Trophoblast cell (in vitro differentiated cells and primary cell): ENCODE results near the gene PI4K2B.
"Not testable (repeated sequence)": the region's sequence is repeated elsewhere in the genome, so short reads cannot be mapped to it uniquely, and the experiment has no call there.

Source experiments
- DNase-seq, 2 donors: peaks; one replicate each; pipeline ENCODE4 v3.0.0-alpha.2; 2016
- H2AFZ ChIP-seq: 2 replicates; pipeline ENCODE4 v1.6.1; 2013; ENCODE audit warnings: low read length, moderate library complexity, mild to moderate bottlenecking; ENCODE audit not compliant: insufficient read depth, poor library complexity
- H2AK5ac ChIP-seq: 2 replicates; pipeline ENCODE4 v1.6.1; 2013; ENCODE audit warnings: mild to moderate bottlenecking, low read length
- H2BK120ac ChIP-seq: 2 replicates; pipeline ENCODE4 v1.6.1; 2013; ENCODE audit warnings: low read length, mild to moderate bottlenecking, moderate library complexity; ENCODE audit not compliant: insufficient read depth, poor library complexity
- H2BK12ac ChIP-seq: 2 replicates; pipeline ENCODE4 v1.6.1; 2013; ENCODE audit warnings: mild to moderate bottlenecking, low read length, moderate library complexity
- H2BK5ac ChIP-seq: 2 replicates; pipeline ENCODE4 v1.6.1; 2013; ENCODE audit warnings: low read length, low read depth, moderate library complexity, mild to moderate bottlenecking; ENCODE audit not compliant: poor library complexity
- H3K14ac ChIP-seq: 2 replicates; pipeline ENCODE4 v1.6.1; 2013; ENCODE audit warnings: mild to moderate bottlenecking, low read length
- H3K18ac ChIP-seq: 2 replicates; pipeline ENCODE4 v1.6.1; 2013; ENCODE audit warnings: mild to moderate bottlenecking, low read length
- H3K23ac ChIP-seq: 2 replicates; pipeline ENCODE4 v1.6.1; 2013; ENCODE audit warnings: low read length
- H3K27ac ChIP-seq: 2 replicates; pipeline ENCODE4 v1.5.1; 2013; ENCODE audit warnings: low read depth, mild to moderate bottlenecking, inconsistent platforms, low read length, moderate library complexity
- H3K27me3 ChIP-seq: 2 replicates; pipeline ENCODE4 v1.6.1; 2013; ENCODE audit warnings: inconsistent platforms, mild to moderate bottlenecking, low read length, moderate library complexity; ENCODE audit not compliant: insufficient read depth
- H3K36me3 ChIP-seq, 2 experiments: 1 replicate in 1 of 2; 2 replicates in 1 of 2; pipeline ENCODE4 v1.6.1; 2013; ENCODE audit warnings: low read length in 2 of 2, mild to moderate bottlenecking in 2 of 2, moderate library complexity in 1 of 2; ENCODE audit not compliant: insufficient read depth in 2 of 2, control insufficient read depth in 1 of 2
- H3K4ac ChIP-seq: 2 replicates; pipeline ENCODE4 v1.6.1; 2013; ENCODE audit warnings: low read depth, mild to moderate bottlenecking, low read length, moderate library complexity
- H3K4me1 ChIP-seq, 2 experiments: 1 replicate in 1 of 2; 2 replicates in 1 of 2; pipeline ENCODE4 v1.6.1; 2013; ENCODE audit warnings: low read length in 2 of 2, mild to moderate bottlenecking in 2 of 2, moderate library complexity in 1 of 2; ENCODE audit not compliant: insufficient read depth in 2 of 2, control insufficient read depth in 1 of 2
- H3K4me2 ChIP-seq: 2 replicates; pipeline ENCODE4 v1.6.1; 2013; ENCODE audit warnings: inconsistent platforms, mild to moderate bottlenecking, low read length, moderate library complexity
- H3K4me3 ChIP-seq: 2 replicates; pipeline ENCODE4 v1.5.1; 2013; ENCODE audit warnings: mild to moderate bottlenecking, low read depth, low read length, inconsistent platforms
- H3K79me1 ChIP-seq: one replicate; pipeline ENCODE4 v1.6.1; 2013; ENCODE audit warnings: low read length
- H3K79me2 ChIP-seq: 2 replicates; pipeline ENCODE4 v1.6.1; 2013; ENCODE audit warnings: low read length, mild to moderate bottlenecking; ENCODE audit not compliant: control insufficient read depth, insufficient read depth, poor library complexity
- H3K9ac ChIP-seq: 2 replicates; pipeline ENCODE4 v1.6.1; 2013; ENCODE audit warnings: mild to moderate bottlenecking, low read length
- H3K9me3 ChIP-seq: 2 replicates; pipeline ENCODE4 v1.6.1; 2013; ENCODE audit warnings: low read depth, mild to moderate bottlenecking, control low read depth, inconsistent platforms, low read length; ENCODE audit not compliant: insufficient read depth
- H4K12ac ChIP-seq: 2 replicates; pipeline ENCODE4 v1.6.1; 2013; ENCODE audit warnings: low read depth, mild to moderate bottlenecking, low read length, moderate library complexity
- H4K8ac ChIP-seq: 2 replicates; pipeline ENCODE4 v1.6.1; 2013; ENCODE audit warnings: low read depth, mild to moderate bottlenecking, low read length, moderate library complexity
- H4K91ac ChIP-seq: one replicate; pipeline ENCODE4 v1.6.1; 2013; ENCODE audit warnings: low read depth, mild to moderate bottlenecking, low read length, moderate library complexity
- WGBS: extraction: QIAGEN DNeasy Blood & Tissue Kit; methylation state at CpG from one replicate; pipeline ENCODE4 v1.1.7; 2013; ENCODE audit warnings: missing lambda C conversion rate; ENCODE audit not compliant: insufficient read length, insufficient coverage; ENCODE audit errors: extremely low coverage; 5-methylcytosine and 5-hydroxymethylcytosine counted together

PI4K2B gene

GRCh38 chr4:25239528-25239927 lies 5.7 kb downstream of the PI4K2B start:
- not testable (repeated sequence) for H3K9ac ChIP-seq, H2AFZ ChIP-seq, H3K27me3 ChIP-seq, H4K91ac ChIP-seq, H2BK5ac ChIP-seq, H3K79me1 ChIP-seq, H3K27ac ChIP-seq, H3K9me3 ChIP-seq, H3K18ac ChIP-seq, H3K79me2 ChIP-seq, DNase-seq, H4K8ac ChIP-seq, H3K4me2 ChIP-seq, H3K36me3 ChIP-seq, H2BK12ac ChIP-seq, H3K23ac ChIP-seq, H2AK5ac ChIP-seq, H4K12ac ChIP-seq, H3K4me3 ChIP-seq, H2BK120ac ChIP-seq, H3K14ac ChIP-seq
- H3K4me1 ChIP-seq: peaks cover 2 to 10% of the 10 kb centered on the region in 2 experiments
- H3K4ac ChIP-seq: peak overlapping the region; percentile 33
- no CpG with 5 or more reads among the region's 15 CpGs for whole genome bisulfite sequencing

GRCh38 chr4:25240754-25241210 lies 6.9 kb downstream of the PI4K2B start:
- H3K4me3 ChIP-seq, H3K9me3 ChIP-seq, H3K18ac ChIP-seq, H2AFZ ChIP-seq, H2BK120ac ChIP-seq, H2BK12ac ChIP-seq, H3K27me3 ChIP-seq, H2AK5ac ChIP-seq, DNase-seq, H3K79me1 ChIP-seq, H4K12ac ChIP-seq, H2BK5ac ChIP-seq, H3K9ac ChIP-seq, H3K27ac ChIP-seq, H3K36me3 ChIP-seq, H3K79me2 ChIP-seq, H3K4me2 ChIP-seq, H3K14ac ChIP-seq, H4K91ac ChIP-seq, H3K23ac ChIP-seq, H4K8ac ChIP-seq, H3K4ac ChIP-seq: not testable (repeated sequence)
- no CpG with 5 or more reads among the region's 1 CpG for WGBS
- H3K4me1 ChIP-seq: peaks cover 2 to 10% of the 10 kb centered on the region in 2 experiments

GRCh38 chr4:25242195-25242594 lies 8.4 kb downstream of the PI4K2B start:
- not testable (repeated sequence) for H3K14ac ChIP-seq, H3K23ac ChIP-seq, H3K9me3 ChIP-seq, H2AFZ ChIP-seq, H4K8ac ChIP-seq, H3K27me3 ChIP-seq, H3K4me3 ChIP-seq, H4K12ac ChIP-seq, H3K79me2 ChIP-seq, H2BK12ac ChIP-seq, H3K4me2 ChIP-seq, H4K91ac ChIP-seq, H3K9ac ChIP-seq, H3K36me3 ChIP-seq, H3K4ac ChIP-seq, H2BK120ac ChIP-seq, H3K18ac ChIP-seq, H3K27ac ChIP-seq, DNase-seq, H2AK5ac ChIP-seq, H3K79me1 ChIP-seq, H2BK5ac ChIP-seq
- no CpG with 5 or more reads among the region's 3 CpGs for WGBS
- H3K4me1 ChIP-seq: peaks cover 2 to 10% of the 10 kb centered on the region in 2 experiments

- no CpG with 5 or more reads among the region's 10 CpGs for WGBS
These were observed 11.3 kb downstream of the PI4K2B start for GRCh38 chr4:25245181-25245580.

More at GRCh38 chr4:25245181-25245580, 11.3 kb downstream of the PI4K2B start:
- no peaks in the 10 kb centered on the region for H3K79me1 ChIP-seq
- no peak overlapping the region for H2BK120ac ChIP-seq
- H3K4me1 ChIP-seq: no peaks in the 10 kb centered on the region
- no peak for DNase-seq
- H3K18ac ChIP-seq: no peak overlapping the region
- no peak overlapping the region for H4K91ac ChIP-seq
- peak overlapping the region; percentile 2 for H3K4ac ChIP-seq
- no peaks in the 10 kb centered on the region for H3K27me3 ChIP-seq
- no peaks in the 10 kb centered on the region for H3K9me3 ChIP-seq
- H2BK12ac ChIP-seq: no peak overlapping the region
- no peak overlapping the region for H2BK5ac ChIP-seq
- H3K14ac ChIP-seq: no peak overlapping the region
- peaks cover 9% of the 10 kb centered on the region for H3K79me2 ChIP-seq
- H3K23ac ChIP-seq: no peak overlapping the region
- H4K12ac ChIP-seq: no peak overlapping the region
- H2AFZ ChIP-seq: no peak overlapping the region
- H3K36me3 ChIP-seq: no peaks in the 10 kb centered on the region
- no peak overlapping the region for H3K4me2 ChIP-seq
- H2AK5ac ChIP-seq: no peak overlapping the region
- H3K4me3 ChIP-seq: no peak overlapping the region
- no peak overlapping the region for H4K8ac ChIP-seq
- H3K27ac ChIP-seq: no peak overlapping the region
- no peak overlapping the region for H3K9ac ChIP-seq
